ENCODE results near the gene MAST4. TPM values are rescaled to one million over a fixed set of nuclear protein-coding genes. Genes with fewer than 3 reads are reported as not detected.

The MAST4 gene
- total RNA-seq, 2 donors from 2014 or later = 30.5 to 47.8 TPM

GRCh38 chr5:67028371-67028770 is 432.2 kb downstream of the MAST4 start:
- H3K36me3 ChIP-seq = no peaks in the 10 kb centered on the region
- H3K4me3 ChIP-seq = no peak overlapping the region
- ATAC-seq (ENCODE audit: insufficient number of reproducible peaks, low FRiP score, low read depth) = no peak
- no peak for TF ChIP-seq CTCF (IDR thresholded peaks at IDR 0.05)
- H3K27me3 ChIP-seq (replicated peaks; ENCODE audit: insufficient read depth) = no peaks in the 10 kb centered on the region
- DNase-seq (ENCODE audit: low spot score) = no peak
- no peaks in the 10 kb centered on the region for H3K9me3 ChIP-seq
- H3K27ac ChIP-seq = no peak overlapping the region
- peaks cover 22 to 33% of the 10 kb centered on the region in 2 donors for H3K4me1 ChIP-seq (ENCODE audit: control insufficient read depth in 1 of 2, low read depth in 2 of 2)

- H3K4me3 ChIP-seq = no peak overlapping the region
- H3K27ac ChIP-seq = no peak overlapping the region
- H3K9me3 ChIP-seq = no peaks in the 10 kb centered on the region
- no peaks in the 10 kb centered on the region for H3K36me3 ChIP-seq
- H3K27me3 ChIP-seq (replicated peaks; ENCODE audit: insufficient read depth) = no peaks in the 10 kb centered on the region
- ATAC-seq (ENCODE audit: insufficient number of reproducible peaks, low FRiP score, low read depth) = no peak
- H3K4me1 ChIP-seq (ENCODE audit: control insufficient read depth in 1 of 2, low read depth in 2 of 2) = peaks cover 25 to 39% of the 10 kb centered on the region in 2 donors
- no peak for TF ChIP-seq CTCF (IDR thresholded peaks at IDR 0.05)
- no peak for DNase-seq (ENCODE audit: low spot score)
These were observed 432.7 kb downstream of the MAST4 start for GRCh38 chr5:67028941-67029340.

GRCh38 chr5:67029481-67029880 is 433.3 kb downstream of the MAST4 start:
- Histone ChIP-seq H3K4me1 (ENCODE audit: control insufficient read depth in 1 of 2, low read depth in 2 of 2) (peaks cover 30 to 43% of the 10 kb centered on the region in 2 donors), H3K27ac (no peak overlapping the region), H3K27me3 (replicated peaks; ENCODE audit: insufficient read depth) (no peaks in the 10 kb centered on the region), H3K36me3 (no peaks in the 10 kb centered on the region), H3K4me3 (no peak overlapping the region), H3K9me3 (no peaks in the 10 kb centered on the region)
- DNase-seq (ENCODE audit: low spot score) = no peak
- TF ChIP-seq CTCF (IDR thresholded peaks at IDR 0.05) = no peak
- no peak for ATAC-seq (ENCODE audit: insufficient number of reproducible peaks, low FRiP score, low read depth)

- H3K27me3 ChIP-seq (replicated peaks; ENCODE audit: insufficient read depth) = no peaks in the 10 kb centered on the region
- H3K9me3 ChIP-seq = no peaks in the 10 kb centered on the region
- no peak overlapping the region for H3K27ac ChIP-seq
- DNase-seq (ENCODE audit: low spot score) (no peak), ATAC-seq (ENCODE audit: insufficient number of reproducible peaks, low FRiP score, low read depth) (no peak)
- TF ChIP-seq CTCF (IDR thresholded peaks at IDR 0.05) = no peak
- H3K4me1 ChIP-seq (ENCODE audit: control insufficient read depth in 1 of 2, low read depth in 2 of 2) = peaks cover 31 to 43% of the 10 kb centered on the region in 2 donors
- no peaks in the 10 kb centered on the region for H3K36me3 ChIP-seq
- H3K4me3 ChIP-seq = no peak overlapping the region
These were observed 434.3 kb downstream of the MAST4 start for GRCh38 chr5:67030289-67031056.

GRCh38 chr5:67031057-67031443 is 434.9 kb downstream of the MAST4 start:
- no peak for TF ChIP-seq CTCF (IDR thresholded peaks at IDR 0.05)
- Histone ChIP-seq H3K27ac (no peak overlapping the region), H3K4me3 (no peak overlapping the region), H3K4me1 (ENCODE audit: control insufficient read depth in 1 of 2, low read depth in 2 of 2) (peaks cover 31 to 43% of the 10 kb centered on the region in 2 donors), H3K27me3 (replicated peaks; ENCODE audit: insufficient read depth) (no peaks in the 10 kb centered on the region), H3K9me3 (no peaks in the 10 kb centered on the region), H3K36me3 (no peaks in the 10 kb centered on the region)
- ATAC-seq (ENCODE audit: insufficient number of reproducible peaks, low FRiP score, low read depth) = no peak
- no peak for DNase-seq (ENCODE audit: low spot score)

Measured in thoracic aorta (tissue), 2 donors.